Epithelial cell of esophagus (primary cell): ENCODE measurements around the gene ALKBH2.

Source experiments
- DNase-seq: peaks from one replicate; pipeline ENCODE4 v3.0.0; 2010; ENCODE audit warnings: low read depth
- H3K4me3 ChIP-seq: 2 replicates; pipeline ENCODE4 v1.5.1; 2011; ENCODE audit warnings: mild to moderate bottlenecking, low read length, control low read depth
- CTCF ChIP-seq: IDR thresholded peaks from 2 replicates; pipeline ENCODE4 v1.5.1; 2011; ENCODE audit warnings: low read depth, mild to moderate bottlenecking, low read length, control low read depth, inconsistent platforms; ENCODE audit not compliant: insufficient read depth; ENCODE audit errors: missing control alignments

The ALKBH2 gene

GRCh38 chr12:109047081-109047805 lies 46.0 kb downstream of the ALKBH2 start:
- no peak for TF ChIP-seq CTCF
- H3K4me3 ChIP-seq = no peak overlapping the region
- peak; percentile 27 for DNase-seq

- no peak for TF ChIP-seq CTCF
- no peak overlapping the region for H3K4me3 ChIP-seq
- no peak for DNase-seq
These were observed 49.0 kb downstream of the ALKBH2 start for GRCh38 chr12:109044241-109044640.
